Fibroblast of villous mesenchyme (primary cell): Measurements from ENCODE around the gene MGST2. TPM values are rescaled to one million over a fixed set of nuclear protein-coding genes. Genes with fewer than 3 reads are reported as not detected.

Experiments used
- DNase-seq: peaks from one replicate; pipeline ENCODE4 v3.0.0-alpha.2; 2010; ENCODE audit warnings: low read depth
- H3K4me3 ChIP-seq: 2 replicates; pipeline ENCODE4 v1.5.1; 2011; ENCODE audit warnings: low read depth, mild to moderate bottlenecking, low read length
- total RNA-seq: library from RNA; depleted of rRNA; stranded (reverse); fragments of >200 nt; gene quantifications from 2 replicates; pipeline ENCODE4 v1.2.3, GENCODE V29; 2012
- TF ChIP-seq, protein P1 (sequence below): IDR thresholded peaks from 2 replicates; pipeline ENCODE4 v1.5.1; 2012; ENCODE audit warnings: low read depth, mild to moderate bottlenecking, low read length; ENCODE audit not compliant: insufficient read depth

The MGST2 gene
- 8.7 and 16.8 TPM in 2 replicates for total RNA-seq

- TF ChIP-seq, protein P1, sequence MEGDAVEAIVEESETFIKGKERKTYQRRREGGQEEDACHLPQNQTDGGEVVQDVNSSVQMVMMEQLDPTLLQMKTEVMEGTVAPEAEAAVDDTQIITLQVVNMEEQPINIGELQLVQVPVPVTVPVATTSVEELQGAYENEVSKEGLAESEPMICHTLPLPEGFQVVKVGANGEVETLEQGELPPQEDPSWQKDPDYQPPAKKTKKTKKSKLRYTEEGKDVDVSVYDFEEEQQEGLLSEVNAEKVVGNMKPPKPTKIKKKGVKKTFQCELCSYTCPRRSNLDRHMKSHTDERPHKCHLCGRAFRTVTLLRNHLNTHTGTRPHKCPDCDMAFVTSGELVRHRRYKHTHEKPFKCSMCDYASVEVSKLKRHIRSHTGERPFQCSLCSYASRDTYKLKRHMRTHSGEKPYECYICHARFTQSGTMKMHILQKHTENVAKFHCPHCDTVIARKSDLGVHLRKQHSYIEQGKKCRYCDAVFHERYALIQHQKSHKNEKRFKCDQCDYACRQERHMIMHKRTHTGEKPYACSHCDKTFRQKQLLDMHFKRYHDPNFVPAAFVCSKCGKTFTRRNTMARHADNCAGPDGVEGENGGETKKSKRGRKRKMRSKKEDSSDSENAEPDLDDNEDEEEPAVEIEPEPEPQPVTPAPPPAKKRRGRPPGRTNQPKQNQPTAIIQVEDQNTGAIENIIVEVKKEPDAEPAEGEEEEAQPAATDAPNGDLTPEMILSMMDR = no peak
- H3K4me3 ChIP-seq = peak within 1 kb of the TSS; percentile 58
- DNase-seq = peak; percentile 72
Observed at GRCh38 chr4:139665690-139666529, at the start of gene MGST2. Gene MGST2 (plus strand): TSS chr4:139665819. CDS start chr4:139666020, 201 bp downstream.

GRCh38 chr4:139617702-139618490 lies 47.7 kb upstream of the MGST2 start:
- TF ChIP-seq, protein P1 = peak; percentile 63
- no peak overlapping the region for H3K4me3 ChIP-seq
- DNase-seq = no peak

GRCh38 chr4:139619644-139620043 lies 46.0 kb upstream of the MGST2 start:
- no peak overlapping the region for H3K4me3 ChIP-seq
- DNase-seq = no peak
- TF ChIP-seq, protein P1 = peak; percentile 66

DNA sequence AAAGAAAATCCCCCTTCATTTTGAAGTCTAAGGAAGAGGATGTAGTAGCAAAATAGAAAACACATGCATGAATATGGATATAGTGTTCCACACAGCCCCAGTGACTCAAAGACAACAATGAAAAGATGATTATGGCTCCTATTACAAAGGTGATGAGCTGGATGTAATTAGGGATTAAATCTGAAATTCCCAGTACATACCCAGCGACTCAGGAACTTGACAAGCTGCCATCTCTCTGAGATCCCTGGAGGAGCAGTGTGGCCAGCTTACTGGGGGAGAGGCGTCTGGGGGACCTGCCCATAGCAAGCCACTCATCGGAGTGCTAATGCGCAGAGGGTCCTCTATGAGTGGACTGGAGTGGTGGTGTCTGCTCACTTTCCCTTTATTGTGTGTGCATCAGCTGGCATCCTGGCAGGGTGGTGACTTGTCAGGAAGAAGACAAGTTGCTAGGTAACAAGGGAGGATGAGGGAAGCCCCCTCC lies 42.7 kb upstream of the MGST2 start:
- no peak for DNase-seq
- TF ChIP-seq, protein P1 = no peak
- H3K4me3 ChIP-seq = no peak overlapping the region

GRCh38 chr4:139624441-139625092 lies 41.1 kb upstream of the MGST2 start:
- no peak overlapping the region for H3K4me3 ChIP-seq
- TF ChIP-seq, protein P1 = no peak

DNA sequence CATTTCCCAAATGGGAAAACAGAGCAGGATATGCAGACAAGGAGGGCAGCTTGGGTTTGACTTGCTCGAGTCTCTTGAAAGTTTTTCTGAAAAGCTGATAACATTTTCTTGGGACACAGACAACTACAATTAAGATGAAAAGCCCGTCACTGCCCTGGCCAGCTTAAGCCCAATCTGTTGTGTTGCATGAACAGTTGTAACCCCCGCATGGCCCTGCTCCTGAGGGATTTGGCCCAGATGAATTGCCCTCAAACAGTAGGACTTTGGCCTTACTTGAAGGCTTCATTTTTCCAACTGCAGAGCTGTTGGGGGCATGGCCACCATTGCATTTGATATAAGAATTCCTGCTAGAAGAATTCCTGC lies 40.5 kb upstream of the MGST2 start:
- DNase-seq = no peak
- TF ChIP-seq, protein P1 = no peak
- no peak overlapping the region for H3K4me3 ChIP-seq

More at GRCh38 chr4:139624441-139625092, 41.1 kb upstream of the MGST2 start:
- no peak for DNase-seq
